Measurements from ENCODE around the gene OSBP2.

DNA sequence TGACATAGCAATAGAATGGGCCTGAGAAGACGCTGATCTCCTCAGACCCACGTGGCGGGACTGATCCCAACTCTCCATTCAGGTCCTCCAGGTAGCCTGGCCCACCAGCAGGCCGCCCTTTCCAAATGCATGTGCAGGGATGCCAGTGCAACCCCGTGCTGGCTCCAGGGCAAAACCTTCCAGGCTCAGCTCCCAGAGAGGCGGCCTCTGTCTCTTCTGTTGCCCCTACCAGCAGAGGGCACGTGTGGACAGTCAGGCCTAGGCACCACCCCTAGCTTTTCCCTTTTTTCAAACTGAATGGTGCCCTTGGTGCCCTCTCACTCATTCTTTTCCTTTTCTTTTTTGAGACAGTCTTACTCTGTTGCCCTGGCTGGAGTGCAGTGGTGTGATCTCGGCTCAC, 121.7 kb downstream of the OSBP2 start:
- no peak for TF ChIP-seq GATA2 (IDR thresholded peaks at IDR 0.05; ENCODE audit: low read depth, low read length)
- TF ChIP-seq GATA3 (IDR thresholded peaks at IDR 0.05; ENCODE audit: low read depth, low read length): no peak
